NAMALWA (cell line): Measurements from ENCODE around the gene EPHB3.

Experiments
- DNase-seq: peaks from one replicate; pipeline ENCODE4 v3.0.0-alpha.2; 2015; ENCODE audit warnings: low spot score

Gene EPHB3

GRCh38 chr3:184561061-184561912 lies at the start of gene EPHB3:
Gene EPHB3, plus strand, starts transcription at chr3:184561785. Its CDS starts 451 bp downstream, at chr3:184562236.
- peak; percentile 99 for DNase-seq

- DNase-seq: no peak
These were observed 49.0 kb upstream of the EPHB3 start for GRCh38 chr3:184512621-184513020.

- peak; percentile 83 for DNase-seq
These were observed 48.1 kb upstream of the EPHB3 start for GRCh38 chr3:184513276-184514170.

- DNase-seq: no peak
These were observed 47.5 kb upstream of the EPHB3 start for GRCh38 chr3:184514171-184514490.

GRCh38 chr3:184523825-184524615 lies 37.6 kb upstream of the EPHB3 start:
- peak; percentile 33 for DNase-seq

- no peak for DNase-seq
These were observed 36.6 kb upstream of the EPHB3 start for GRCh38 chr3:184524981-184525336.

GRCh38 chr3:184525337-184526087 lies 36.1 kb upstream of the EPHB3 start:
- DNase-seq: no peak

- DNase-seq: no peak
These were observed 35.5 kb upstream of the EPHB3 start for GRCh38 chr3:184526088-184526433.

- no peak for DNase-seq
These were observed 29.8 kb upstream of the EPHB3 start for GRCh38 chr3:184531626-184532280.

GRCh38 chr3:184532940-184533732 lies 28.4 kb upstream of the EPHB3 start:
- no peak for DNase-seq

- no peak for DNase-seq
These were observed 23.5 kb upstream of the EPHB3 start for GRCh38 chr3:184537885-184538665.

- no peak for DNase-seq
These were observed 22.7 kb upstream of the EPHB3 start for GRCh38 chr3:184538666-184539431.

GRCh38 chr3:184539801-184540435 lies 21.7 kb upstream of the EPHB3 start:
- no peak for DNase-seq

- DNase-seq: peak; percentile 72
These were observed 20.6 kb upstream of the EPHB3 start for GRCh38 chr3:184540777-184541681.

- DNase-seq: no peak
These were observed 19.6 kb upstream of the EPHB3 start for GRCh38 chr3:184541886-184542562.

- DNase-seq: no peak
These were observed 19.0 kb upstream of the EPHB3 start for GRCh38 chr3:184542577-184542976.

GRCh38 chr3:184543256-184543655 lies 18.3 kb upstream of the EPHB3 start:
- no peak for DNase-seq
